Esophagus squamous epithelium (tissue), 5 donors: ENCODE results near the gene PLPP7. TPM values are rescaled to one million over a fixed set of nuclear protein-coding genes. Genes with fewer than 3 reads are reported as not detected.

ENCODE experiments used
- DNase-seq: peaks from one replicate; lab custom pipeline; 2025; lab: John Stamatoyannopoulos, UW
- H3K27ac ChIP-seq, 4 donors: fragments of 200-600 bp; sonication (generic); one replicate each; pipeline ENCODE4 v1.5.1; 2016 to 2019; ENCODE audit warnings: mild to moderate bottlenecking in 1 of 4
- H3K27me3 ChIP-seq, 4 donors: fragments of 200-600 bp; sonication (generic); 1 replicate in 3 of 4; 2 replicates in 1 of 4; pipeline versions ENCODE4 v1.5.1 to v1.6.0; 2017 to 2021; ENCODE audit warnings: antibody characterized with exemption in 1 of 4
- H3K36me3 ChIP-seq, 3 donors: fragments of 200-600 bp; sonication (generic); one replicate each; pipeline ENCODE4 v1.5.1; 2016 to 2019
- H3K4me1 ChIP-seq, 3 donors: fragments of 200-600 bp; sonication (generic); one replicate each; pipeline ENCODE4 v1.5.1; 2017 to 2019
- H3K4me3 ChIP-seq, 4 donors: fragments of 200-600 bp; sonication (generic); 1 replicate in 3 of 4; 2 replicates in 1 of 4; pipeline ENCODE4 v1.5.1; 2016 to 2019; ENCODE audit warnings: mild to moderate bottlenecking in 2 of 4, moderate library complexity in 1 of 4
- H3K9me3 ChIP-seq, 3 donors: fragments of 200-600 bp; sonication (generic); one replicate each; pipeline ENCODE4 v1.5.1; 2016 to 2019
- CTCF ChIP-seq, 6 experiments: fragments of 450-650 bp in 4 of 6; fragments of 200-600 bp in 2 of 6; sonication (generic) in 2 of 6; IDR thresholded peaks; one replicate each; pipeline ENCODE4 v1.5.1; 2016 to 2019; ENCODE audit warnings: antibody characterized with exemption in 6 of 6, mild to moderate bottlenecking in 4 of 6, moderate library complexity in 4 of 6
- POLR2A ChIP-seq, 4 donors: fragments of 450-650 bp; IDR thresholded peaks; one replicate each; pipeline ENCODE4 v1.6.1; 2017; ENCODE audit warnings: antibody characterized with exemption in 4 of 4, mild to moderate bottlenecking in 4 of 4, moderate library complexity in 3 of 4
- WGBS, 2 donors: methylation state at CpG; one replicate each; pipeline ENCODE4 v1.1.5; 2018; 5-methylcytosine and 5-hydroxymethylcytosine counted together
- intact Hi-C: fragments of 100-400 bp; cut with DNase I; formaldehyde crosslinking; loops from one replicate; pipeline ENCODE4 v1.15.0; 2022
- total RNA-seq, 4 donors: library from RNA; depleted of rRNA; stranded (reverse); fragments of >200 nt; gene quantifications; one replicate each; pipeline ENCODE4 v1.1.0, GENCODE V29; 2016
- donor health status: DM: yes; HTN: yes; CAD: no.

Gene PLPP7
- total RNA-seq, 4 donors from 2014 or later, result 0.40 to 2.9 (median 0.97) TPM; not detected in 1

- no peak for TF ChIP-seq CTCF (IDR thresholded peaks at IDR 0.05)
- no peak for TF ChIP-seq POLR2A (IDR thresholded peaks at IDR 0.05)
- DNase-seq, result no peak
- H3K9me3 ChIP-seq, result no peaks in the 10 kb centered on the region
- no peaks in the 10 kb centered on the region for H3K36me3 ChIP-seq
- H3K4me1 ChIP-seq, result peaks cover 4 to 12% (median 7%) of the 10 kb centered on the region in 3 donors
- no peak overlapping the region for H3K27ac ChIP-seq
- 75 to 93% methylated on average over 3 to 6 of the region's 6 CpGs for WGBS, 2 donors
- intact Hi-C loops, result no loop called here
- H3K27me3 ChIP-seq, result peaks cover 0 to 33% (median 0%) of the 10 kb centered on the region in 4 donors
- H3K4me3 ChIP-seq, result no peak overlapping the region
These were observed 57.0 kb downstream of the PLPP7 start for GRCh38 chr9:131346559-131346958.

DNA sequence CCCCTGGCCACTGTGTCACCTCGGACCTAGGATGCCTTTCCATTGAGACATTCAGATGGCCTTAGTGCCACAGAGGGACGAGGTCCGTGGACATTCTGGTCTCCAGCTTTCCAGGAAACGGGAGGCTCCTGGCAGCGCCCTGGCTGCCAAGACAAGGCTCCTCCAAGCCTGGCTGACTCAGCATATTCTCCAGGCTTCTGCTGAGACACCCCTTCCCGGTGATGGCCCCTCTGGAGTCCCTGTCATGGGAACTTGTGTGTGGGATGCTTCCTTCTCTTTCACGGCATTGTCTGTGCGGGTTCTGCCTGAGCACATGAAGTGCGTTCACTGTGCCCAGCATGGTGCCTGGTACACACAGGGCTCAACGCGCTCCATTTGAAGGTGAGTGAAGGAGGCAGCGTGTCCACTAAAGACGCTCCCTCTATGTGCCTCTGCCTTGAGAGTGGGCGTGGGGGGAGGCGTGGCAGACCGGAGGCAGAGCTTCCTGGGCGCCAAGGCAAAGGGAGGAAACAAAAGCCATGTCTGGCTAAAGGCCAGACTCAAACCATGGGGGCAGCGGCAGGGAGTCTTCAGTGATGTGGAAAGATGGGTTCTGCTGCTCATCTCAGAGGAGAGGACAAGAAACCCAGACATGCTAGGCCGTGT is 58.0 kb downstream of the PLPP7 start:
- WGBS, 2 donors, result 53 to 62% methylated on average over 8 to 14 of the region's 19 CpGs
- no peaks in the 10 kb centered on the region for H3K36me3 ChIP-seq
- intact Hi-C loops, result no loop called here
- TF ChIP-seq CTCF (IDR thresholded peaks at IDR 0.05) (no peak), POLR2A (IDR thresholded peaks at IDR 0.05) (no peak)
- H3K27ac ChIP-seq, result no peak overlapping the region
- H3K4me1 ChIP-seq, result peaks cover 4 to 12% (median 7%) of the 10 kb centered on the region in 3 donors
- no peaks in the 10 kb centered on the region for H3K9me3 ChIP-seq
- no peak for DNase-seq
- no peak overlapping the region for H3K4me3 ChIP-seq
- H3K27me3 ChIP-seq, result peaks cover 0 to 33% (median 0%) of the 10 kb centered on the region in 4 donors

DNA sequence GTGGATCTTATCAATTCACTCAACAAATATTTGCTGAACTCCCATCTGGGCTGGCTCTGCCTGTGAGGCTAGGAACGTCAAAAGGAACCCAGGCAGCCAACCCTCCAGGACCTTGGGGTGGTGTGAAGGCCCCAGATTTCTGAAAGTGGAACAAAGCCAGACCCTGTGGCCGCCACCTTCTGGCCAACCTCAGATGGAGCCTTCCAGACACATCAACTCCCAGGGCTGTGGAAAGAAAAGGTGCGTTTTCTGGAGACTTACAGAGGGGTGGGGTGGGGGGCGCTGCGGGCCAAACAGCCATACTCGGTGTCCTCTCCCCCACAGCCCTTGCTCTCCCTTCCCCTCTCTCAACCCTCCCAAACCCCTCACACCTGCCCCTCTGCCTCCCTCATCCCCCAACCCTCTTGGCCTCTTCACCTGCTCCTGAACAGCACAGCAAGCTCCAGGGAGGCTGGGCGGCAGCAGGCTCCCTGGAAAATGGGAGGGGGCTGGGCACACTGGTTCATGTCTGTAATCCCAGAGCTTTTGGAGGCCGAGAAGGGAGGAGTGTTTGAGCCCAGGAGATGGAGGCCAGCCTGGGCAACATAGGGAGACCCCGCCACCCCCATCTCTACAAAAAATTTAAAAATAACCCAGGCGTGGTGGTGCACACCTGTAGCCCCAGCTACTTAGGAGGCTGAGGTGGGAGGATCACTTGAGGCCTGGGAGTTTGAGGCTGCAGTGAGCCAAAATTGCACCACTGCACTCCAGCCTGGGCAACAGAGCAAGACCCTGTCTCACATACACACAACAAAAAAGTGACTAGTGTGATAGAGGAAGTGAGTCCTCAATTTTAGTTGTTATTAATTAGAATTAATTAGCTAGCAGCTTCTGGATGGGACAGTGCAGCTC is 59.4 kb downstream of the PLPP7 start:
- peaks cover 4 to 12% (median 7%) of the 10 kb centered on the region in 3 donors for H3K4me1 ChIP-seq
- TF ChIP-seq POLR2A (IDR thresholded peaks at IDR 0.05) (no peak), CTCF (IDR thresholded peaks at IDR 0.05) (no peak)
- peaks cover 0 to 32% (median 0%) of the 10 kb centered on the region in 4 donors for H3K27me3 ChIP-seq
- intact Hi-C loops, result no loop called here
- H3K27ac ChIP-seq, result no peak overlapping the region
- no peaks in the 10 kb centered on the region for H3K36me3 ChIP-seq
- 66 to 67% methylated on average over 5 to 9 of the region's 10 CpGs for WGBS, 2 donors
- H3K9me3 ChIP-seq, result no peaks in the 10 kb centered on the region
- no peak overlapping the region for H3K4me3 ChIP-seq
- no peak for DNase-seq

DNA sequence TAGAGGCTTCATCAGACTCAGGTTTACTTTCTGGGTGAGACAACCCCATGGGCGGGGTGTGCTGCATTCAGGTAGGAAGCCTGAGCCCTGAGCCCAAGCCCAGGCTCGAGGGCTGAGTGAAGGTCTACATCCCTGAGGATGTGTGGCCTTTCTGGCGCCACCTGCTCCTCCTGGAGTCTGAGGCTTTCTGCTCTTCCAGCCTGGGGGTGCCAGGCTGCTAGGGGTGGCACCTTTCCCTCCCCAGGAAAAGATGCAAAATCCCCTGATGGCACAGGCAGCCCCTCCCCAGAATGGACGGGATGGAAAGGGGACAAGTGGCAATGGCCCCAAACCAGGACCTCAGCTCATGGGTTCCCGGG is 60.0 kb downstream of the PLPP7 start:
- H3K4me1 ChIP-seq, result peaks cover 4 to 12% (median 7%) of the 10 kb centered on the region in 3 donors
- H3K27ac ChIP-seq, result no peak overlapping the region
- intact Hi-C loops, result no loop called here
- peaks cover 0 to 26% (median 0%) of the 10 kb centered on the region in 4 donors for H3K27me3 ChIP-seq
- H3K4me3 ChIP-seq, result peak overlapping the region in 1 of 4 donors; percentile 50
- 20 to 39% methylated on average over 1 to 4 of the region's 5 CpGs for WGBS, 2 donors
- TF ChIP-seq CTCF (IDR thresholded peaks at IDR 0.05) (no peak), POLR2A (IDR thresholded peaks at IDR 0.05) (no peak)
- DNase-seq, result no peak
- H3K36me3 ChIP-seq, result no peaks in the 10 kb centered on the region
- H3K9me3 ChIP-seq, result no peaks in the 10 kb centered on the region
